HG03280 (cell line): Measurements from ENCODE around the gene UQCRHL.
"Not testable (repeated sequence)": the region's sequence is repeated elsewhere in the genome, so short reads cannot be mapped to it uniquely, and the experiment has no call there.

Experiments used
- ATAC-seq: cut with Tn5 transposase; IDR thresholded peaks from one replicate; pipeline ENCODE4 v1.9.1; 2021; ENCODE audit warnings: mild to moderate bottlenecking, moderate library complexity; ENCODE audit not compliant: unreplicated experiment

The UQCRHL gene

GRCh38 chr1:15807549-15807948, at the start of gene UQCRHL:
Gene UQCRHL (minus strand): TSS chr1:15807649. CDS start chr1:15807649, 0 bp downstream.
- not testable (repeated sequence) for ATAC-seq

GRCh38 chr1:15856888-15857287, 49.4 kb upstream of the UQCRHL start:
- no peak for ATAC-seq

GRCh38 chr1:15852828-15853302, 45.4 kb upstream of the UQCRHL start:
- ATAC-seq = no peak

- no peak for ATAC-seq
Observed at GRCh38 chr1:15852036-15852827, 44.8 kb upstream of the UQCRHL start.

GRCh38 chr1:15851210-15852035, 44.0 kb upstream of the UQCRHL start:
- no peak for ATAC-seq

- ATAC-seq = no peak
Observed at GRCh38 chr1:15850471-15851001, 43.1 kb upstream of the UQCRHL start.

- ATAC-seq = no peak
Observed at GRCh38 chr1:15849775-15850324, 42.4 kb upstream of the UQCRHL start.

- no peak for ATAC-seq
Observed at GRCh38 chr1:15848929-15849774, 41.7 kb upstream of the UQCRHL start.

GRCh38 chr1:15848143-15848928, 40.9 kb upstream of the UQCRHL start:
- ATAC-seq = peak; percentile 14

- no peak for ATAC-seq
Observed at GRCh38 chr1:15847893-15848142, 40.4 kb upstream of the UQCRHL start.

- peak; percentile 69 for ATAC-seq
Observed at GRCh38 chr1:15847100-15847892, 39.8 kb upstream of the UQCRHL start, which contains the start of gene SPEN. Gene SPEN (plus strand): TSS chr1:15847707. CDS start chr1:15848068, 361 bp downstream.

GRCh38 chr1:15846056-15846455, 38.6 kb upstream of the UQCRHL start:
- ATAC-seq = not testable (repeated sequence)

GRCh38 chr1:15843826-15844572, 36.5 kb upstream of the UQCRHL start:
- ATAC-seq = no peak

- ATAC-seq = no peak
Observed at GRCh38 chr1:15838721-15839120, 31.3 kb upstream of the UQCRHL start.

GRCh38 chr1:15837931-15838330, 30.5 kb upstream of the UQCRHL start:
- ATAC-seq = no peak

GRCh38 chr1:15836772-15837669, 29.6 kb upstream of the UQCRHL start:
- no peak for ATAC-seq

GRCh38 chr1:15836511-15836771, 29.0 kb upstream of the UQCRHL start:
- not testable (repeated sequence) for ATAC-seq
